ENCODE measurements around the gene EXT2. TPM values are rescaled to one million over a fixed set of nuclear protein-coding genes. Genes with fewer than 3 reads are reported as not detected.

The EXT2 gene
- total RNA-seq, 1 donor = 174 TPM

DNA sequence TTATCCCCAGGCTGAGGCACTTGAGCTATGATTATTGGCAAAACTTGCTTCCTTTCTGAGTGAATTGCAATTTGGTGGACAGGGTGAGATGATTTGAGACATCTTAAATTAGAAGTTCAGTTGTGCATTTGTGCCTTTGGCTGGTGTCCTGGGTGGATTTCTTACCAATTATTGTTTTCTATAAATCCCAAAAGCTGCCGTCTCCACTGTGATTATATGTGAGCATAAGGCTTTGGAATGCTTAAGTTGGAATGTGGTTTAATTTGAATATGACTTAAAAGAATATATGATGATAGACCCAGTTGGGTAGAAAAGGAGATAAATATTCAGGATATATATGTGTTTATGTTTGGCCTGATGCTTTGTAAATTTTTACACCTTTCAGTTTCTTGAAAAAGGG lies 70.0 kb downstream of the EXT2 start:
- peaks cover 21% of the 10 kb centered on the region for H4K20me1 ChIP-seq (ENCODE audit: insufficient read depth, low read length)
- no peaks in the 10 kb centered on the region for H3K79me2 ChIP-seq (ENCODE audit: insufficient read depth, low read length)
- H3K4me1 ChIP-seq (ENCODE audit: insufficient read depth, low read length) = peaks cover 15% of the 10 kb centered on the region
- H3K9me3 ChIP-seq (ENCODE audit: low read depth, low read length) = no peaks in the 10 kb centered on the region
- no peak overlapping the region for H3K27ac ChIP-seq (ENCODE audit: low read depth, low read length)
- no peak overlapping the region for H3K4me2 ChIP-seq (ENCODE audit: insufficient read depth, low read length)
- no peaks in the 10 kb centered on the region for H3K27me3 ChIP-seq (ENCODE audit: insufficient read depth, low read length)
- peak; percentile 75 for DNase-seq (ENCODE audit: insufficient read length, low spot score, missing footprints)
- H2AFZ ChIP-seq (ENCODE audit: low read length) = no peak overlapping the region
- no peak overlapping the region for H3K4me3 ChIP-seq (ENCODE audit: insufficient read depth, low read length)
- TF ChIP-seq CTCF (IDR thresholded peaks at IDR 0.05; ENCODE audit: extremely low read depth, low read depth, low read length) = no peak
- no peaks in the 10 kb centered on the region for H3K36me3 ChIP-seq (ENCODE audit: insufficient read depth, low read length)

GRCh38 chr11:44167046-44167445 lies 71.6 kb downstream of the EXT2 start:
- H3K27ac ChIP-seq (ENCODE audit: low read depth, low read length) = no peak overlapping the region
- no peak overlapping the region for H2AFZ ChIP-seq (ENCODE audit: low read length)
- H3K9me3 ChIP-seq (ENCODE audit: low read depth, low read length) = no peaks in the 10 kb centered on the region
- no peaks in the 10 kb centered on the region for H3K36me3 ChIP-seq (ENCODE audit: insufficient read depth, low read length)
- DNase-seq (ENCODE audit: insufficient read length, low spot score, missing footprints) = no peak
- no peak overlapping the region for H3K4me3 ChIP-seq (ENCODE audit: insufficient read depth, low read length)
- no peak overlapping the region for H3K4me2 ChIP-seq (ENCODE audit: insufficient read depth, low read length)
- peaks cover 13% of the 10 kb centered on the region for H4K20me1 ChIP-seq (ENCODE audit: insufficient read depth, low read length)
- no peaks in the 10 kb centered on the region for H3K79me2 ChIP-seq (ENCODE audit: insufficient read depth, low read length)
- TF ChIP-seq CTCF (IDR thresholded peaks at IDR 0.05; ENCODE audit: extremely low read depth, low read depth, low read length) = no peak
- H3K27me3 ChIP-seq (ENCODE audit: insufficient read depth, low read length) = no peaks in the 10 kb centered on the region
- peaks cover 15% of the 10 kb centered on the region for H3K4me1 ChIP-seq (ENCODE audit: insufficient read depth, low read length)

DNA sequence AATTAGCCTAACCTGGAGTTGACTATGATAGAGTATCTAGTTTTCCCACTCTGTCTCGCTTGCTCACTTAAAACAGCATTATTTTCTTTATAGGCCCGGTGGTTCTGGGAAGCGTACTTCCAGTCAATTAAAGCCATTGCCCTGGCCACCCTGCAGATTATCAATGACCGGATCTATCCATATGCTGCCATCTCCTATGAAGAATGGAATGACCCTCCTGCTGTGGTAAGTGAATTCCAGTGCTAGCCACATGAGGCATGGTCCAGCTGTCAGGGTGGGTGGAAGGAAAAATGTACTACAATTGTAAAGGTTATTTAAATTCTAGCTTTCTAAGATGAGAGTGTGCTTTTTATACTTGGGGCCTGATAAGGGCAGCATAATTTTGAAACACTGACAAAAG lies 76.0 kb downstream of the EXT2 start:
- TF ChIP-seq CTCF (IDR thresholded peaks at IDR 0.05; ENCODE audit: extremely low read depth, low read depth, low read length) = no peak
- Histone ChIP-seq H3K4me1 (ENCODE audit: insufficient read depth, low read length) (peaks cover 9% of the 10 kb centered on the region), H3K4me2 (ENCODE audit: insufficient read depth, low read length) (no peak overlapping the region), H3K27ac (ENCODE audit: low read depth, low read length) (no peak overlapping the region), H4K20me1 (ENCODE audit: insufficient read depth, low read length) (peaks cover 7% of the 10 kb centered on the region), H3K27me3 (ENCODE audit: insufficient read depth, low read length) (no peaks in the 10 kb centered on the region), H3K79me2 (ENCODE audit: insufficient read depth, low read length) (no peaks in the 10 kb centered on the region), H2AFZ (ENCODE audit: low read length) (no peak overlapping the region), H3K4me3 (ENCODE audit: insufficient read depth, low read length) (no peak overlapping the region), H3K36me3 (ENCODE audit: insufficient read depth, low read length) (no peaks in the 10 kb centered on the region), H3K9me3 (ENCODE audit: low read depth, low read length) (no peaks in the 10 kb centered on the region)
- DNase-seq (ENCODE audit: insufficient read length, low spot score, missing footprints) = peak; percentile 60

GRCh38 chr11:44172966-44173365 lies 77.5 kb downstream of the EXT2 start:
- Histone ChIP-seq H4K20me1 (ENCODE audit: insufficient read depth, low read length) (peaks cover 5% of the 10 kb centered on the region), H3K27me3 (ENCODE audit: insufficient read depth, low read length) (no peaks in the 10 kb centered on the region), H3K79me2 (ENCODE audit: insufficient read depth, low read length) (no peaks in the 10 kb centered on the region), H3K9me3 (ENCODE audit: low read depth, low read length) (no peaks in the 10 kb centered on the region), H3K27ac (ENCODE audit: low read depth, low read length) (no peak overlapping the region), H3K4me2 (ENCODE audit: insufficient read depth, low read length) (no peak overlapping the region), H3K4me3 (ENCODE audit: insufficient read depth, low read length) (no peak overlapping the region), H3K4me1 (ENCODE audit: insufficient read depth, low read length) (peaks cover 4% of the 10 kb centered on the region), H2AFZ (ENCODE audit: low read length) (no peak overlapping the region), H3K36me3 (ENCODE audit: insufficient read depth, low read length) (no peaks in the 10 kb centered on the region)
- no peak for TF ChIP-seq CTCF (IDR thresholded peaks at IDR 0.05; ENCODE audit: extremely low read depth, low read depth, low read length)
- DNase-seq (ENCODE audit: insufficient read length, low spot score, missing footprints) = no peak
